ENCODE data around the gene EFCAB8.

- TF ChIP-seq TAF1 (IDR thresholded peaks at IDR 0.05; ENCODE audit: low read depth, low read length) (no peak), POLR2AphosphoS5 (IDR thresholded peaks at IDR 0.05; ENCODE audit: low read depth, low read length) (no peak)
These were observed 109.9 kb downstream of the EFCAB8 start for GRCh38 chr20:32968478-32969241.

Measured in GM12891 (cell line).